Middle frontal gyrus (tissue), 1 donor: ENCODE results near the gene NAB1.

Experiments used
- DNase-seq: peaks from one replicate; pipeline ENCODE4 v3.0.0-alpha.2; 2015; ENCODE audit warnings: low spot score; ENCODE audit errors: extremely low spot score

NAB1 gene

GRCh38 chr2:190711069-190711468, 62.2 kb downstream of the NAB1 start:
- no peak for DNase-seq

DNA sequence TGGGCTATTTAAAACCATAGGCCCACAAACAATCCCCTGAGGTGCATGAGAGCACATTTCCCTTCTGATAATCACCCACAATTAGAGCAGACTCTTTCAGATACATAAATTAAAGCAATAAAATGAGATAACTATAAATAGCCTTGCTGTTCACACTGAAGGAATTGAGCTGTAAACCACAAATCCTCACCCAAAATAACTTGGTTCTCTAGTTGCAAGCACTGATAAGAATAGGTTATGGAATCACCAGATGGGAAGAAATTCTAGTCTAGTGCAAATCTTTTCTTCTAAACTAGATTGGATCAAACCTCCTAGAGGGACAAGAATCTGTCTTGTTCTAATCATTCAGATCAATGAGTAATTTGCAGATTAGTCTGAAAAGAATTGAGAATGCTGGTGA, 64.6 kb downstream of the NAB1 start:
- DNase-seq: no peak

DNA sequence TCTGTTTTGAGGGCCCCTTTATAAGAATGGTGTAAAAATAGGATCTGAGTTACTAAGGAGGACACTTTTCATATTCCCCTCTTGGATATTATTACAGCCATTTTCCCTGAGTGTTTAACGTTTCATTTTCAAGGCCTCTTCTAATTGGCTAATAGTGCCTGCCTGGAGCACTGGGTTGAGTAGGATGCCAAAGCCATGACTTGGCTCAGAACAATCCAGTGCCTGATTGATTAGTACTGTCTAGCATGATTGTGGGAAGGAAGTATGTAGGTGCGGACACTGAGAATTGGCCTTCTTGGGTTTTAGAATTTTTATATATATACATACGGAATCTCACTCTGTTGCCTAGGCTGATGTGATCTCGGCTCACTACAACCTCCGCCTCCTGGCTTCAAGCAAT, 66.1 kb downstream of the NAB1 start:
- no peak for DNase-seq

DNA sequence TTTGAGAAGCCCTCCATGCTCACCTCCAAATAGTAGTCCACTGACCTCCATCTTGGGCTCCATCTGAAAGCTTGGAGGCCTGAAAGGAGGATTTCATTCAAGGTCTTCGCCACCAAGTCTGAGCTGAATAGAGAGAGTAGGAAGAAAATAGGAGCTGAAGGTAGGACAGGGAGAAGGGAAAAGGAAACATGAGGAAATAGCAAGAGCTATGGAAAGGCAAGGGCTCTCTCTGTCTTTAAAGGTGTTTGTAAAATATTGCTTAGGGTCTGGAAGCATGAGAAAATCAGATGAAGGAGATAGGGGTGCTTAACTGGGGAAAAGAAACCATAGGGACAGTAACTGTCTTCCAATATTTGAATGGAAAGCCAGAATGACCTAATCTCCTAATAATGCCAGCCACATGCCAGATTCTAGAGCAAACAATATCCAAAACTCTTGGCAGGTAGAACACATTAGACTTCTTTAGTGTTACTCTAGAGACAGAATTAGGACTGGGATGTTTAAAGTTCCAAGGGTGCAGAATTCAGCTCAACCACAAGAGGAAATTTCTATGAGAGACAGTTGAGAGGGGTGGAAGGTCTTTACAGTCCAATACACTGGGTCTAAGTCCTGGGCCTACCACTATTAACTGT, 67.4 kb downstream of the NAB1 start:
- DNase-seq: no peak

GRCh38 chr2:190717306-190717705, 68.4 kb downstream of the NAB1 start:
- no peak for DNase-seq

- no peak for DNase-seq
These were observed 69.1 kb downstream of the NAB1 start for GRCh38 chr2:190717764-190718651.

DNA sequence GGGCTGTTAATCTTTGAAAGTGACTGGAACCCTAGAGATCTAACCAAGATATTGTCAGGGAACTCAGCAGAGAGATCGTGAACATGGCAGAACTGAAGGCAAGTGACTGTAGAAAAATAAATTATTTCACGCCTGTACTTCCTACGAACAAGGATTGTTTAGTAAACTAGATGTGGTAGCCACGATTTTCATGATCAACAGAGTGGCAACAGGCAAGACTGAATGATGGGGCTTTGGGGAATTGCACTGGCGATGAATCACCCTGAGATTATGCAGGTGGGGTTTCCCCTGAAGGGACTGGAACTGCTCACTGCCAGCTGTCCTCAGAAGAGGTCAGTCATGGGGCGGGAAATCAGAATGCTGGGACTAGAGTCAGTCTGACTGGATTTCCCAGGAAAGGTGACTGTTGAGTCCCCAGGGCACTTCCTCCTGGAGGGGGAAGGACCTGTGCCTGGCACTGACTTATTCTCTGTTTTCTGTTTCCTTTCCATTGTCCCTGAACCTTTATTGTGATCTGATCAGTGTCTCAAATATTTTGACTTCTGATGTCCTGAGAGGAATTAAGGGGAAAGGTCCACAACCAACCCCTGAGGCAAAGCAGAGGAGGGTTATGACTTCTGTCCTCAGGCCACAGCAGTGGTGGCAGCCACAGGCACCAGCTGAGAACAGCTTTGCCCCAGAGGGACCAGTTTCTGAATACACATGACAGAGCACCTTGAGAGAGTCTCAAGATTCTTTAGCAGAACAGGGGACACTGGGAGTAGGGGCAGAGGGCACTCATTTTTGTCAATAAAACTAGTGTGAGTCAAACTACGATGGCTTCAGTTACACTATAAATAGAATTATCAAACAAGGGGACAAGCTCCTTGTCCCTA, 70.0 kb downstream of the NAB1 start:
- no peak for DNase-seq

DNA sequence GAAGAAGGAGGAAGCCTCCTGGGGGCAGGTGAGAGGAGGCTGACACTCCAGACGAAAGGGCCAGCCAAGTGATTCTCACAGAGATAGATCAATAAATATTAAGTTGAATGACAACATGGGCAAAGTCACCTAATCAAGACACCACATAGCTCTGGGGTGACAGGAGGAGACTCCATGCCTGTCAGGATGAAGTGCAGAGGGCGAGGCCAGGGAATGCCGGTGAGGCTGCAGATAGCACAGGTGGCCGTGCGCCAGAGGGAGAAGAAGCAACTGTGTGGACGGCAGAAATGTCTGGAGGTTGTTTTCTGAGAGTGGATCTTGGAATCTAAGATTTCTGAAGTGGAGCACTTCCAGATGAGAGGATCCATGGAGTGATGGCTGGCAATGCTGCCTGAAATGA, 71.4 kb downstream of the NAB1 start:
- no peak for DNase-seq

GRCh38 chr2:190720691-190721090, 71.8 kb downstream of the NAB1 start:
- DNase-seq: no peak

DNA sequence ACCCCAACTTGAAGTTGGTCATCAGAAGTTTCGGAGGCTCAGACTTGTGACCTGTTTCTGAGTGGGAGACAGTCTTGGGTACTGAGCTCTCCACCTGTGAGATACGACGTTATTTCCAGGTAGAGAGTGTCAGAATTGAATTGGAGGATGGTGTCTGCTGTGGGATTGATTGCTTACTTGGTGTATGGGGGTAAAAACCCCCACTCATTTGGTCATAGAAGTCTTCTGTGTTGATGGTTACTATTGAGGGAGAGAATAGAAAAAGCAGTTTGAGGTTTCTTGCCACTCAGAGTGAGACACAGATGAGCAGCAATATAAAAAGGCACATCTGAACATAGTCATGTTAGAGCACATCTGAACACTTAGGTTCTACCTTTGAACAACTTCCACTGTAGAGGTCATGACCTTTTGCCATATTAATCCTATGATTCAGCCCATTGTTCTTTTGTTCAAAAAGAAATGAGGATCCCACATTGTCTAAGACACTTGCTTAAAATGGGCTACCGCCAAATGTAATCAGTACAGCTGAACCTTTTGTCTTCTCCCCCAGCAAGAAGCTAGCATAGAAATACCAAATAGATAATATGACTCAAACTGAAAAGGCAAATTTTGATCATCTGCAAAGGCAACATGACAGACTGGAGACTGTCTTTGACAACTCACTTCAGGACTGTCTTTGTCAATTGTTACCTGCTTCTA, 73.3 kb downstream of the NAB1 start:
- DNase-seq: no peak

DNA sequence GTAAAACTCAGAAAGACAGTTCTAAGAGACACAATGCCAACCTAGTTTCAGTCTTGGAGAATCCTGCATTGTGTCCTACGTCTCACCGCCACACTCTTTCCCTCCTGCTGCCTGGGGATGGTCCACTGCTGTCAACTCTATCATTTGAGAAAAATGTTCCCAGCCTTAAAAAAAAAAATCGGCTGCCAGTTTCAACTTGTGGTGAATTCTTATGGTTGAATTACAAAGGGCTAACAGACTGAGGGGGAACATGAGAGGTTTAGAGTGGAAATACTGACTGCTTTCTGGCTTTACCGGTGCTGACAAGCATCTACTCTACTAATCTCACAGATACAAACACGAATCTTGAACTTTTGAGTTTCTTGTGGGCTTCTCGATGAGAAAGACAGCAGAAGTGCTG, 74.0 kb downstream of the NAB1 start:
- DNase-seq: no peak

GRCh38 chr2:190723397-190724090, 74.7 kb downstream of the NAB1 start:
- no peak for DNase-seq

DNA sequence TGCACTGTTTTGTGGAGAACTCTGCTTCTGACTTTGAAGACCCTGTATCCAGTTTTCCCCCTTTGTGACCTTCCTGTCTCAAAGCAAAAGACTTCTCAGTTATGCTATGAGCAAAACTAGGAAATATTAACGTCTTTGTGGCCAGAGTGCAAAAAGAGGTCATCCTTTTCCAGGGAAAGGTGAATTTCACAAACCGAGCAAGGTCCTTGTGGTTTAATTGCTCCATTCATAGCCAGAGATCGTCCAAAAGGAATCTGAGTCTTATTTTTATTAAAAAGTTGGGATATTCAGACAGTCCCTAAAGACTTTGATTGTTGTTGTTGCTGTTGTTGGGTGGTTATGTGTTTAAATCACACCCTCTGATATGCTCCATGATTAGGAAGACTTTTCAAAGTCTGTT, 77.4 kb downstream of the NAB1 start:
- DNase-seq: no peak

DNA sequence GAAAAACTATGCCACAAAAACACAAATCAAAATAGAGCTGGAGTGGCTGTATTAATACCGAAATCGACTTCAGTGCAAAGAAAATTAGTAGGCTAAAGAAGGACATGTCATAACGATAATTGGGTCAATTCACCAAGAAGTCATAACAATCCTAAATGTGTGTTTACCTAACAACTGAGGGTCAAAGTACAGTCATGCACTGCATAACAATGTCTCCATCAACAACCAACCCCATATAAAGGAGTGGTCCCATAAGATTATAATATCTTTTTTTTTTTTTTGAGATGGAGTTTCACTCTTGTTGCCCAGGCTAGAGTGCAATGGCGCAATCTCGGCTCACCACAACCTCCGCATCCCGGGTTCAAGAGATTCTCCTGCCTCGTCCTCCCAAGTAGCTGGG, 87.5 kb downstream of the NAB1 start:
- no peak for DNase-seq

- no peak for DNase-seq
These were observed 91.6 kb downstream of the NAB1 start for GRCh38 chr2:190740449-190740848.
